CD14-positive monocyte (primary cell): ENCODE results near the gene TEX54. TPM values are rescaled to one million over a fixed set of nuclear protein-coding genes. Genes with fewer than 3 reads are reported as not detected.

Experiments
- DNase-seq, 3 donors: peaks; one replicate each; pipeline ENCODE4 v3.0.0-alpha.2; 2011 to 2022
- H2AFZ ChIP-seq: 2 replicates; pipeline ENCODE4 v1.6.0; 2012; ENCODE audit warnings: mild to moderate bottlenecking, low read depth, low read length, inconsistent platforms; ENCODE audit not compliant: insufficient read depth, poor library complexity, severe bottlenecking
- H3K27ac ChIP-seq, 2 donors: 1 replicate in 1 of 2; 2 replicates in 1 of 2; pipeline ENCODE4 v1.5.1; 2012 to 2013; ENCODE audit warnings: low read length in 2 of 2, control low read depth in 1 of 2, inconsistent platforms in 1 of 2, low read depth in 1 of 2, mild to moderate bottlenecking in 1 of 2
- H3K27me3 ChIP-seq, 2 donors: one replicate each; pipeline versions ENCODE4 v1.6.0 to v1.6.1; 2011 to 2013; ENCODE audit warnings: low read length in 2 of 2; ENCODE audit not compliant: control insufficient read depth in 2 of 2, insufficient read depth in 2 of 2
- H3K36me3 ChIP-seq, 2 donors: replicated peaks in 1 of 2; 1 replicate in 1 of 2; 2 replicates in 1 of 2; pipeline versions ENCODE4 v1.5.1 to v1.6.1; 2012 to 2013; ENCODE audit warnings: low read length in 2 of 2, control low read depth in 1 of 2, inconsistent platforms in 1 of 2, mild to moderate bottlenecking in 1 of 2; ENCODE audit not compliant: insufficient read depth in 2 of 2, control insufficient read depth in 1 of 2
- H3K4me1 ChIP-seq, 2 donors: 1 replicate in 1 of 2; 2 replicates in 1 of 2; pipeline versions ENCODE4 v1.5.1 to v1.6.1; 2012 to 2013; ENCODE audit warnings: low read length in 2 of 2, control low read depth in 1 of 2, inconsistent platforms in 1 of 2, mild to moderate bottlenecking in 1 of 2, moderate library complexity in 1 of 2; ENCODE audit not compliant: insufficient read depth in 2 of 2, control insufficient read depth in 1 of 2
- H3K4me2 ChIP-seq: replicated peaks from 2 replicates; pipeline ENCODE3; 2012; ENCODE audit warnings: low read length, moderate library complexity, mild to moderate bottlenecking; ENCODE audit not compliant: poor library complexity, severe bottlenecking; ENCODE audit errors: extremely low read depth
- H3K4me3 ChIP-seq, 3 experiments: fragments of 200-600 bp in 1 of 3; sonication (generic) in 1 of 3; replicated peaks in 1 of 3; 1 replicate in 2 of 3; 2 replicates in 1 of 3; pipeline ENCODE4 v1.5.1; 2011 to 2013; ENCODE audit warnings: low read length in 3 of 3, mild to moderate bottlenecking in 3 of 3, control low read depth in 2 of 3, low read depth in 2 of 3, inconsistent platforms in 1 of 3, moderate library complexity in 1 of 3
- H3K79me2 ChIP-seq: 2 replicates; pipeline ENCODE4 v1.6.0; 2012; ENCODE audit warnings: mild to moderate bottlenecking, control low read depth, inconsistent platforms, low read length, moderate library complexity; ENCODE audit not compliant: insufficient read depth
- H3K9ac ChIP-seq: 2 replicates; pipeline ENCODE4 v1.6.0; 2017; ENCODE audit warnings: low read length, mild to moderate bottlenecking; ENCODE audit not compliant: insufficient read depth, poor library complexity, severe bottlenecking
- H3K9me3 ChIP-seq, 2 donors: replicated peaks in 1 of 2; 1 replicate in 1 of 2; 2 replicates in 1 of 2; pipeline versions ENCODE4 v1.5.1 to v1.6.1; 2012 to 2013; ENCODE audit warnings: low read length in 2 of 2, control low read depth in 1 of 2; ENCODE audit not compliant: control insufficient read depth in 1 of 2, insufficient read depth in 1 of 2
- H4K20me1 ChIP-seq: 2 replicates; pipeline ENCODE4 v1.6.0; 2012; ENCODE audit warnings: mild to moderate bottlenecking, low read length, control low read depth, moderate library complexity; ENCODE audit not compliant: insufficient read depth
- H3K27ac Mint-ChIP-seq, 7 donors: one replicate each; pipeline ENCODE4 v1.8.0; 2020; ENCODE audit warnings: mild to moderate bottlenecking in 7 of 7, mixed read lengths in 7 of 7, moderate library complexity in 6 of 7, inconsistent platforms in 2 of 7
- H3K27me3 Mint-ChIP-seq, 3 donors: one replicate each; pipeline ENCODE4 v1.8.0; 2021 to 2022; ENCODE audit warnings: low read depth in 3 of 3, mild to moderate bottlenecking in 3 of 3, mixed read lengths in 3 of 3, moderate library complexity in 3 of 3, inconsistent platforms in 1 of 3
- H3K36me3 Mint-ChIP-seq, 2 donors: one replicate each; pipeline ENCODE4 v1.8.0; 2020; ENCODE audit warnings: mixed read lengths in 2 of 2, inconsistent platforms in 1 of 2, mild to moderate bottlenecking in 1 of 2
- H3K4me1 Mint-ChIP-seq: one replicate; pipeline ENCODE4 v1.8.0; 2020; ENCODE audit warnings: mild to moderate bottlenecking, mixed read lengths
- H3K4me3 Mint-ChIP-seq, 2 donors: one replicate each; pipeline ENCODE4 v1.8.0; 2020; ENCODE audit warnings: mild to moderate bottlenecking in 2 of 2, mixed read lengths in 2 of 2, moderate library complexity in 1 of 2
- H3K9me3 Mint-ChIP-seq, 7 donors: one replicate each; pipeline ENCODE4 v1.8.0; 2020 to 2022; ENCODE audit warnings: mixed read lengths in 7 of 7, mild to moderate bottlenecking in 6 of 7, moderate library complexity in 6 of 7, inconsistent platforms in 2 of 7
- WGBS: methylation state at CpG from one replicate; pipeline ENCODE4 v1.1.5; 2013; ENCODE audit warnings: missing lambda C conversion rate; ENCODE audit not compliant: insufficient coverage; 5-methylcytosine and 5-hydroxymethylcytosine counted together
- intact Hi-C, 2 donors: fragments of 100-400 bp; cut with micrococcal nuclease; formaldehyde crosslinking; loops; one replicate each; pipeline versions ENCODE4 v1.15.0 to v1.15.1; 2023
- polyA plus RNA-seq, 3 donors: library from polyadenylated mRNA; depleted of rRNA in 1 of 3; unstranded in 2 of 3; stranded (reverse) in 1 of 3; fragments of 300-500 nt in 2 of 3; fragments of >200 nt in 1 of 3; fragmentation: Illumina TruSeq in 2 of 3; gene quantifications; 1 replicate in 2 of 3; 2 replicates in 1 of 3; pipeline ENCODE4 v1.2.3, GENCODE V29; 2012 to 2021
- TF ChIP-seq, protein P1 (sequence below): fragments of 200-600 bp; IDR thresholded peaks from one replicate; pipeline ENCODE4 v1.8.0; 2022; ENCODE audit warnings: antibody characterized with exemption, mild to moderate bottlenecking

Gene TEX54
- polyA plus RNA-seq, 3 donors, result 0.74 TPM; not detected in 2

DNA sequence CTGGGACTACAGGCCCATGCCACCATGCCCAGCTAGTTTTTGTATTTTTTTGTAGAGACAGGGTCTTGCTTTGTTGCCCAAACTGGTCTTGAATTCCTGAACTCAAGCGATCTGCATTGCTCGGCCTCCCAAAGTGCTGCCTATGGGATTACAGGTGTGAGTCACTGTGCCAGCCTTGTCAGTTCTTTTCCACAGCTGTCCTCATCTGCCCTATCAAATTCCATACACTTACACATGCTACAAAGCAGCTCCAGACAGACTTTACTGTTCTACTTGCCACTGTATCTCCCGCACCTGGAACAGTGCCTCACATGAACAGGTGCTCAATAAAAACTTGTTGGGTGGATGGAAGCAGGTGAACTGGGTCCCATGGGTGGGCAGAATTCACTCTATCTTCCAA lies 9.0 kb downstream of the TEX54 start:
- no peak overlapping the region for H3K9ac ChIP-seq
- H3K9me3 ChIP-seq, result no peaks in the 10 kb centered on the region
- TF ChIP-seq, protein P1, sequence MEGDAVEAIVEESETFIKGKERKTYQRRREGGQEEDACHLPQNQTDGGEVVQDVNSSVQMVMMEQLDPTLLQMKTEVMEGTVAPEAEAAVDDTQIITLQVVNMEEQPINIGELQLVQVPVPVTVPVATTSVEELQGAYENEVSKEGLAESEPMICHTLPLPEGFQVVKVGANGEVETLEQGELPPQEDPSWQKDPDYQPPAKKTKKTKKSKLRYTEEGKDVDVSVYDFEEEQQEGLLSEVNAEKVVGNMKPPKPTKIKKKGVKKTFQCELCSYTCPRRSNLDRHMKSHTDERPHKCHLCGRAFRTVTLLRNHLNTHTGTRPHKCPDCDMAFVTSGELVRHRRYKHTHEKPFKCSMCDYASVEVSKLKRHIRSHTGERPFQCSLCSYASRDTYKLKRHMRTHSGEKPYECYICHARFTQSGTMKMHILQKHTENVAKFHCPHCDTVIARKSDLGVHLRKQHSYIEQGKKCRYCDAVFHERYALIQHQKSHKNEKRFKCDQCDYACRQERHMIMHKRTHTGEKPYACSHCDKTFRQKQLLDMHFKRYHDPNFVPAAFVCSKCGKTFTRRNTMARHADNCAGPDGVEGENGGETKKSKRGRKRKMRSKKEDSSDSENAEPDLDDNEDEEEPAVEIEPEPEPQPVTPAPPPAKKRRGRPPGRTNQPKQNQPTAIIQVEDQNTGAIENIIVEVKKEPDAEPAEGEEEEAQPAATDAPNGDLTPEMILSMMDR, result no peak
- no peak overlapping the region for H3K4me2 ChIP-seq
- H3K79me2 ChIP-seq, result peaks cover 33% of the 10 kb centered on the region
- H3K36me3 ChIP-seq, result peaks cover 82 to 88% of the 10 kb centered on the region in 2 donors
- no peak overlapping the region for H3K4me3 ChIP-seq
- peaks cover 71 to 92% of the 10 kb centered on the region in 2 donors for H3K36me3 Mint-ChIP-seq
- no peaks in the 10 kb centered on the region for H3K27me3 Mint-ChIP-seq
- H3K27ac ChIP-seq, result no peak overlapping the region
- H3K4me3 Mint-ChIP-seq, result no peak overlapping the region
- peak overlapping the region in 2 of 7 donors; percentile 40 to 46 for H3K27ac Mint-ChIP-seq
- WGBS, result 100% methylated on average over 2 of the region's 3 CpGs
- no peaks in the 10 kb centered on the region for H3K27me3 ChIP-seq
- H3K4me1 Mint-ChIP-seq, result no peaks in the 10 kb centered on the region
- peaks cover 0 to 1% (median 0%) of the 10 kb centered on the region in 7 donors for H3K9me3 Mint-ChIP-seq
- H4K20me1 ChIP-seq, result peaks cover 10% of the 10 kb centered on the region
- no peak for DNase-seq
- no peaks in the 10 kb centered on the region for H3K4me1 ChIP-seq
- H2AFZ ChIP-seq, result no peak overlapping the region
- intact Hi-C loops, result no loop called here

GRCh38 chr11:62817129-62817528 lies 15.5 kb downstream of the TEX54 start:
- 39% methylated on average over 3 of the region's 4 CpGs for WGBS
- Histone ChIP-seq H3K4me1 (peaks cover 34 to 42% of the 10 kb centered on the region in 2 donors), H3K4me2 (peak overlapping the region; percentile 62), H4K20me1 (no peaks in the 10 kb centered on the region), H2AFZ (no peak overlapping the region), H3K27me3 (no peaks in the 10 kb centered on the region), H3K36me3 (peaks cover 31 to 35% of the 10 kb centered on the region in 2 donors), H3K9ac (peak overlapping the region; percentile 56), H3K4me3 (peak overlapping the region in 1 of 3 experiments; percentile 66), H3K27ac (peak overlapping the region; percentile 84 to 90), H3K79me2 (peaks cover 16% of the 10 kb centered on the region), H3K9me3 (no peaks in the 10 kb centered on the region)
- H3K27ac Mint-ChIP-seq, result peak overlapping the region; percentile 93 to 98 (median 97)
- H3K4me1 Mint-ChIP-seq, result peaks cover 27% of the 10 kb centered on the region
- no peaks in the 10 kb centered on the region for H3K27me3 Mint-ChIP-seq
- intact Hi-C loops, result no loop called here
- peak overlapping the region; percentile 58 to 84 for H3K4me3 Mint-ChIP-seq
- TF ChIP-seq, protein P1, result no peak
- DNase-seq, result peak; percentile 12 to 49 (median 35)
- H3K9me3 Mint-ChIP-seq, result no peaks in the 10 kb centered on the region
- H3K36me3 Mint-ChIP-seq, result peaks cover 25 to 62% of the 10 kb centered on the region in 2 donors
